Right cardiac atrium (tissue), 5 donors: ENCODE data around the gene MRPS33. TPM values are rescaled to one million over a fixed set of nuclear protein-coding genes. Genes with fewer than 3 reads are reported as not detected.
"Not testable (repeated sequence)": the region's sequence is repeated elsewhere in the genome, so short reads cannot be mapped to it uniquely, and the experiment has no call there.

Experiments
- ATAC-seq, 2 donors: fragments of 200-7000 bp; cut with Tn5 transposase; one replicate each; pipeline versions ENCODE4 v1.8.0 to v1.9.1; 2020; ENCODE audit warnings: moderate library complexity in 2 of 2, mild to moderate bottlenecking in 1 of 2
- DNase-seq, 3 donors: peaks; one replicate each; pipeline ENCODE4 v3.0.0-alpha.2; 2020
- H3K27ac ChIP-seq: one replicate; pipeline ENCODE4 v1.5.1; 2013; ENCODE audit warnings: mild to moderate bottlenecking, low read length, control low read depth, moderate library complexity
- H3K27me3 ChIP-seq: one replicate; pipeline ENCODE4 v1.6.1; 2013; ENCODE audit not compliant: control insufficient read depth, insufficient read depth
- H3K4me1 ChIP-seq: one replicate; pipeline ENCODE4 v1.6.1; 2013; ENCODE audit warnings: low read length; ENCODE audit not compliant: control insufficient read depth, insufficient read depth
- H3K4me3 ChIP-seq: one replicate; pipeline ENCODE4 v1.5.1; 2013; ENCODE audit warnings: low read length, control low read depth
- H3K9me3 ChIP-seq: one replicate; pipeline ENCODE4 v1.6.1; 2013; ENCODE audit warnings: low read length; ENCODE audit not compliant: control insufficient read depth
- WGBS: extraction: QIAGEN DNeasy Blood & Tissue Kit; methylation state at CpG from one replicate; pipeline ENCODE4 v1.1.7; 2013; 5-methylcytosine and 5-hydroxymethylcytosine counted together
- intact Hi-C, 4 donors: fragments of 100-400 bp; cut with DNase I; formaldehyde crosslinking; loops; one replicate each; pipeline versions ENCODE4 v1.11.0 to v1.14.0; 2022 to 2023
- polyA plus RNA-seq: library from polyadenylated mRNA; stranded (reverse); fragments of 200-250 nt; gene quantifications from one replicate; pipeline ENCODE4 v1.2.3, GENCODE V29; 2013
- total RNA-seq, 4 donors: library from RNA; stranded (reverse); fragmentation: NEBNext Ultra II Directional; extraction: Animal tissue kit (Norgen Biotek cat#: 25700); gene quantifications; one replicate each; pipeline ENCODE4 v1.2.1, GENCODE V29; 2021
- donor health status: healthy with polysubstance abuse.
- donor health status: DM: no; HTN: yes; CAD: no.
- donor health status: DM: no; HTN: no; CAD: no.
- donor health status: DM: no; HTN: yes; CAD: no; lungs with severe emphysema.
- donor health status: DM: yes; HTN: yes; CAD: no.

MRPS33 gene
- total and polyA plus RNA-seq, 5 donors: 78.9 to 169 (median 99.4) TPM

DNA sequence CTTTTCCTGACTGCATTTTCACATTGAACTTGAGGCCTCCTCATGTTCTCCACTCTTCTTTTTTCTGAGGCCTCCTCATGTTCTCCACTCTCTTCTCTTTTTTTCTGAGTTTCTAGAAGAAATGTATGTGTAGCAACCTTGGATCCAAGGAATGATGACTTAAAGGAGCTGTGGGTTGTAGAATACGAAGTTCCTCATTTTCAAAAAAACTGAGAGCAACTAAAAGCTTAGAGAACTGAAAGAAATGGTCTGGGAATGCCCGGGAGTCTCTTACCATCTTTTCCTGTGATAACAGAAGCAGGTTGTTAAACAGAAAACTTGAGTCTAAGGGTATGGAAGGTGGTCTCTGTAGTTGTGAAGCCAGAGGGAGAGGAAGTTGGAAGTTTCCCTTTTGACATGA lies 32.8 kb downstream of the MRPS33 start:
- H3K4me1 ChIP-seq: no peaks in the 10 kb centered on the region
- H3K4me3 ChIP-seq: no peak overlapping the region
- intact Hi-C loops: no loop called here
- no peak for DNase-seq
- no peak for ATAC-seq
- 52% methylated on average over 2 of the region's 2 CpGs for WGBS
- peaks cover 2% of the 10 kb centered on the region for H3K9me3 ChIP-seq
- H3K27ac ChIP-seq: no peak overlapping the region
- H3K27me3 ChIP-seq: no peaks in the 10 kb centered on the region

DNA sequence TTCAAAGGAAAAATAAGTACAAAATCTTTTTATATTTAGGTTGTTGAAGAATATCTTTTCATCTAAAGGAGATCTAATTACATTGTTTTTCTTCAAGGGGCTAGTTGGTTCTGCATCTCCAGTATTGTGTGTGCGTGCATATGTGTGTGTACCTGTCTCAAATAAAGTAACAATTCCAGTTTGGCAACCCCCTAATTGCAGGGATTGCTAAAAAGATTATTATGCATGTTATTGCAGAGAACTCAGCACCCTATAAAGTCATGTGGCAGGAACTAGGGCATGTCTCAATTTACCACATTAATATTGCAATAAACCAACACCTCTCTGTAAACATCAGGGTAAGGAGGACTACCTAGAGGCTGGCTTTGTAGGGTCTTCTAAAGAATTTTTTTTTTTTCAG lies 37.0 kb downstream of the MRPS33 start:
- ATAC-seq (no peak), DNase-seq (no peak)
- no peak overlapping the region for H3K27ac ChIP-seq
- no peak overlapping the region for H3K4me3 ChIP-seq
- no peaks in the 10 kb centered on the region for H3K27me3 ChIP-seq
- H3K4me1 ChIP-seq: no peaks in the 10 kb centered on the region
- no peaks in the 10 kb centered on the region for H3K9me3 ChIP-seq
- intact Hi-C loops: no loop called here
- WGBS: 85% methylated on average over 1 of the region's 1 CpG

DNA sequence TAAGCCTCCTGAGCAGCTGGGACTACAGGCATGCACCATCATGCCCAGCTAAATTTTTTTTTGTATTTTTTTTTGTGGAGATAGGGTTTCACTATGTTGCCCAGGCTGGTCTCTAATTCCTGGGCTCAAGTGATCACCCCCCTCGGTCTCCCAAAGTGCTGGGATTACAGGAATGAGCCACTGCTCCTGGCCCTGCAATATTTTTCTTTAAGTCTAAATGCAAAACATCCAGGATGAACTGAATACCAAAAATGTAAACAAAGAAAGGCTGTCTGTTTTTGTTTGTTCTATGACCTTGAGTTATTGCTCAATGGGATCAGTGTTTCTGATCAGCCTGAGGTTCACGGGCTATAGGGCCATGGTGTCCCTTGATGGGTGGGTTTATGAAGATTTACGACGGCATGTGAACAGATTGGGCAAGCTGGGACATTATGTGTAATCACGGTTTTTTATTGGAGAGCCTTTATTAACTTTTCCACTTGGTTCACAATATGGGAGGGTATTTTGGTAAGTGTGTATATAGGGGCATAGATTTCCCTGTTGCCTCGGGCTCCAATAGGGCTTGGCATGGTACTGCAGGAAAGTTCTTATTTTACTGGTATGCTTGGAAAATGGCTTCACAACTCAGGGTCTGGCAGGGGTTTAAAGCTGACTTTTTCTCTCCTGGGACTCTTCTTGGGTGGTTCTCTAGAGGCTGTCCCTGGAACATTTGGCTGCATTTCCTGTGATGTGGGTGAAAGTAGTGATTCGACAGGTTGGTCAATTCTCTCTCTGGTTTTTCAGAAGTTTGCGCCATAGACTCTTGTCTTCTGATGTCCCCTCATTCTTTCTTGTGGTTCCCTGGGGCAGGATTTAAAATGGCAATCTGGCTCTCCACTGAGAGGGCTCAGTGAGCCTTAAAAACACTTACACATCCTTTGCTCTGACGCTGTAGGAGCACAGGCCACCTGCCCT lies 41.6 kb downstream of the MRPS33 start:
- WGBS: 82% methylated on average over 9 of the region's 9 CpGs
- DNase-seq (no peak), ATAC-seq (no peak)
- H3K27me3 ChIP-seq: no peaks in the 10 kb centered on the region
- intact Hi-C loops: no loop called here
- H3K4me3 ChIP-seq: no peak overlapping the region
- H3K9me3 ChIP-seq: no peaks in the 10 kb centered on the region
- no peaks in the 10 kb centered on the region for H3K4me1 ChIP-seq
- no peak overlapping the region for H3K27ac ChIP-seq

DNA sequence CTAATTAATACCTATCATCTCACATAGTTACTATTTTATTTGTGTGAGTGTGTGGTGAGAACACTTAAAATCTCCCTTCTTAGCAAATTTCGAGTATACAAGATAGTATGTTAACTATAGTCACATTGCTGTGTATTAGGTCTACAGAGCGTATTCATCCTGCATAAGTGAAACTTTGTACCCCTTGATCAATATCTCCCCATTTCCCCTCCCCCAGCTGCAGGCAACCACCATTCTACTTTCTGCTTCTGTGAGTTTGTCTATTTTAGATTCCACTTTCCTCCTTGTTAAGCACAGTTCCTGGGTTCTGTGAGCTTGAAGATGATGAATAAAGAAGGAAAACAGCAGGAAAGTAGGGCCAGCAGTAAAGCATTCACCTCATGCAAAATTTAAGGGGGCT lies 42.4 kb downstream of the MRPS33 start:
- WGBS: 77% methylated on average over 2 of the region's 2 CpGs
- Histone ChIP-seq H3K9me3 (no peaks in the 10 kb centered on the region), H3K4me3 (no peak overlapping the region), H3K27ac (no peak overlapping the region), H3K4me1 (no peaks in the 10 kb centered on the region), H3K27me3 (no peaks in the 10 kb centered on the region)
- DNase-seq (no peak), ATAC-seq (no peak)
- intact Hi-C loops: no loop called here

- no peaks in the 10 kb centered on the region for H3K9me3 ChIP-seq
- no peaks in the 10 kb centered on the region for H3K27me3 ChIP-seq
- DNase-seq: no peak
- intact Hi-C loops: no loop called here
- ATAC-seq: no peak
- no peaks in the 10 kb centered on the region for H3K4me1 ChIP-seq
- H3K4me3 ChIP-seq: no peak overlapping the region
- H3K27ac ChIP-seq: no peak overlapping the region
- 55% methylated on average over 2 of the region's 2 CpGs for WGBS
These were observed 47.3 kb downstream of the MRPS33 start for GRCh38 chr7:140967438-140967837.

DNA sequence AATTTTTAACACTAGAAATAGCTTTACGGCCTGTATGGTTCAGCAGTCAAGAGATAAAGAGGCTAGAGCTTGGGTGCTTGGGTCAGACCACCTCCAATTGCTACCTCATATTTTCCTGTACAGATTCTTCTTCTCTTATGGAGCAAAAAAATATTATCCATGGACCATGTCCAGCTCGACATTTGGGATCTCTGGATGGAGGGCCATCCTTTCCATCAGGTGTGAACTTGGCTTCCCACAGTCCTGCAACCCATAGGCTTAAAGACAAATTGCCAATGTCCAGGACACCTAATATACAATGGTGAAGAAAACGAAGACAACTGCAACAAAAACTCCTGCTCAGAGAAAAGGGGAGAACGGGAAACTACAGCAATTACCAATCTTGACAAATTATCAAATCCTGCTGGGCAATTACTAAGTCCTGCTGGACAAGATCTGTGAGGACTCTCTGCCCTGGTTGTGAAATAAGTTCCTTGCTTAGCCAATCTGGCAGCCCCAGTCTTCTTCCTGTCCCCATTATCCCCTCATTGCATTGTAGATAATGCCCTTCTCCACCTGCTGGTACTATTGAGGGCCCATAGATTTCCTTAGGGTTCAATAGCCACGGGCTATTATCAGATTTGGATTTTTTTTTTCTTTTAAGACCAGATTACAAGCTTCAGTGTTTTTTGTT lies 48.1 kb downstream of the MRPS33 start:
- no peak overlapping the region for H3K4me3 ChIP-seq
- H3K27ac ChIP-seq: no peak overlapping the region
- H3K27me3 ChIP-seq: no peaks in the 10 kb centered on the region
- ATAC-seq (no peak), DNase-seq (no peak)
- WGBS: 60% methylated on average over 5 of the region's 5 CpGs
- intact Hi-C loops: no loop called here
- H3K9me3 ChIP-seq: no peaks in the 10 kb centered on the region
- H3K4me1 ChIP-seq: no peaks in the 10 kb centered on the region

GRCh38 chr7:140961117-140961516 lies 53.6 kb downstream of the MRPS33 start:
- H3K9me3 ChIP-seq: no peaks in the 10 kb centered on the region
- H3K4me3 ChIP-seq: no peak overlapping the region
- no peaks in the 10 kb centered on the region for H3K4me1 ChIP-seq
- DNase-seq (no peak), ATAC-seq (no peak)
- intact Hi-C loops: no loop called here
- WGBS: 95% methylated on average over 4 of the region's 4 CpGs
- no peak overlapping the region for H3K27ac ChIP-seq
- no peaks in the 10 kb centered on the region for H3K27me3 ChIP-seq

GRCh38 chr7:140956997-140957396 lies 57.8 kb downstream of the MRPS33 start:
- intact Hi-C loops, DNase-seq, H3K4me1 ChIP-seq, H3K9me3 ChIP-seq, H3K27me3 ChIP-seq, H3K27ac ChIP-seq, ATAC-seq, H3K4me3 ChIP-seq: not testable (repeated sequence)
- WGBS: 96% methylated on average over 25 of the region's 25 CpGs

Other genes starting within 250 kb of the MRPS33 start
- 10 to 100 TPM; 23.6 to 29.3 (median 27.2) TPM for gene BRAF, start 90.0 kb downstream of the MRPS33 start, total RNA-seq
- gene BRAF, start 90.0 kb downstream of the MRPS33 start, polyA plus RNA-seq: 8.4 TPM
- gene TMEM178B, start 59.1 kb upstream of the MRPS33 start, total RNA-seq: 10 to 100 TPM; 32.1 to 49.6 (median 37.9) TPM
- gene TMEM178B, start 59.1 kb upstream of the MRPS33 start, polyA plus RNA-seq: 13.3 TPM